Caco-2 (cell line): ENCODE measurements around the gene GIPR. TPM values are rescaled to one million over a fixed set of nuclear protein-coding genes. Genes with fewer than 3 reads are reported as not detected.

Experiments
- BruUV-seq: library from RNA; stranded (reverse); fragments of 400-500 nt; replicated peaks from 2 replicates; lab custom pipeline; 2021; lab: Mats Ljungman, UMichigan
- CTCF ChIA-PET: fragments of 300-600 bp; sonication (Branson Sonifier 250); formaldehyde crosslinking; loops from one replicate; lab custom pipeline; 2022; ENCODE audit warnings: antibody characterized with exemption; lab: Charles Lee
- POLR2A ChIA-PET: fragments of 300-600 bp; sonication (Branson Sonifier 250); formaldehyde crosslinking; loops from one replicate; lab custom pipeline; 2022; ENCODE audit warnings: antibody characterized with exemption; lab: Charles Lee
- DNase-seq, 2 experiments: peaks; one replicate each; pipeline versions ENCODE4 v3.0.0 to v3.0.0-alpha.2; 2020 to 2022
- H3K27me3 ChIP-seq: replicated peaks from 2 replicates; pipeline ENCODE4 v1.6.0; 2011; ENCODE audit warnings: low read length; ENCODE audit not compliant: control insufficient read depth, insufficient read depth
- H3K36me3 ChIP-seq: 2 replicates; pipeline ENCODE4 v1.5.1; 2011; ENCODE audit warnings: low read length; ENCODE audit not compliant: control insufficient read depth, insufficient read depth
- H3K4me1 ChIP-seq: fragments of 250-450 bp; sonication (Bioruptor Pico); 2 replicates; pipeline ENCODE4 v1.5.1; 2020; ENCODE audit warnings: mild to moderate bottlenecking
- H3K4me3 ChIP-seq: 2 replicates; pipeline ENCODE4 v1.5.1; 2011; ENCODE audit warnings: low read depth, mild to moderate bottlenecking, control low read depth, low read length
- H3K9me3 ChIP-seq: fragments of 250-450 bp; sonication (Bioruptor Pico); 2 replicates; pipeline ENCODE4 v1.5.1; 2020; ENCODE audit warnings: mild to moderate bottlenecking, moderate library complexity
- H3K27ac Mint-ChIP-seq: one replicate; pipeline ENCODE4 v1.8.0; 2022; ENCODE audit warnings: mixed read lengths; ENCODE audit not compliant: unreplicated experiment
- H3K27me3 Mint-ChIP-seq: one replicate; pipeline ENCODE4 v1.8.0; 2022; ENCODE audit warnings: mixed read lengths; ENCODE audit not compliant: insufficient read depth, unreplicated experiment
- H3K36me3 Mint-ChIP-seq: one replicate; pipeline ENCODE4 v1.8.0; 2022; ENCODE audit warnings: mild to moderate bottlenecking, mixed read lengths; ENCODE audit not compliant: insufficient read depth, unreplicated experiment
- H3K4me1 Mint-ChIP-seq: one replicate; pipeline ENCODE4 v1.8.0; 2022; ENCODE audit warnings: low read depth, mixed read lengths; ENCODE audit not compliant: unreplicated experiment
- H3K4me3 Mint-ChIP-seq: one replicate; pipeline ENCODE4 v1.8.0; 2022; ENCODE audit warnings: mild to moderate bottlenecking, moderate library complexity, mixed read lengths; ENCODE audit not compliant: unreplicated experiment
- H3K9me3 Mint-ChIP-seq: one replicate; pipeline ENCODE4 v1.8.0; 2022; ENCODE audit warnings: mixed read lengths; ENCODE audit not compliant: unreplicated experiment
- CTCF ChIP-seq, 2 experiments: fragments of 200-600 bp in 1 of 2; IDR thresholded peaks; 1 replicate in 1 of 2; 2 replicates in 1 of 2; pipeline versions ENCODE4 v1.5.1 to v1.8.0; 2011 to 2022; ENCODE audit warnings: antibody characterized with exemption in 1 of 2, control low read depth in 1 of 2, inconsistent platforms in 1 of 2, low read depth in 1 of 2, low read length in 1 of 2, mild to moderate bottlenecking in 1 of 2, moderate library complexity in 1 of 2; ENCODE audit not compliant: insufficient read depth in 1 of 2, severe bottlenecking in 1 of 2, unreplicated experiment in 1 of 2
- intact Hi-C: fragments of 100-400 bp; cut with micrococcal nuclease; formaldehyde crosslinking; loops from one replicate; pipeline ENCODE4 v1.10.0; 2022; ENCODE audit not compliant: unreplicated experiment
- total RNA-seq: library from RNA; stranded (reverse); gene quantifications from 2 replicates; pipeline ENCODE4 v1.2.3, GENCODE V29; 2022

GIPR gene
- total RNA-seq, 1 experiment from 2014 or later, result 2.6 TPM

GRCh38 chr19:45659096-45659729, 8.8 kb upstream of the GIPR start:
- no peaks in the 10 kb centered on the region for H3K9me3 ChIP-seq
- Mint-ChIP-seq H3K27ac (peak overlapping the region; percentile 2), H3K4me1 (peaks cover 20% of the 10 kb centered on the region), H3K4me3 (peak overlapping the region; percentile 27), H3K9me3 (no peaks in the 10 kb centered on the region), H3K36me3 (no peaks in the 10 kb centered on the region), H3K27me3 (no peaks in the 10 kb centered on the region)
- peaks cover 4% of the 10 kb centered on the region; the same call in 1 of the 2 replicates for H3K4me1 ChIP-seq
- intact Hi-C loops, result no loop called here
- H3K36me3 ChIP-seq, result no peaks in the 10 kb centered on the region
- TF ChIP-seq CTCF (IDR thresholded peaks at IDR 0.05; ENCODE audit: insufficient read depth in 1 of 2, low read depth in 1 of 2, low read length in 1 of 2, severe bottlenecking in 1 of 2, unreplicated experiment in 1 of 2), result no peak
- no peak for DNase-seq
- no TSS peak for BruUV-seq
- POLR2A ChIA-PET, result no interaction called here
- CTCF ChIA-PET, result no interaction called here
- H3K27me3 ChIP-seq, result no peaks in the 10 kb centered on the region
- no peak overlapping the region for H3K4me3 ChIP-seq

GRCh38 chr19:45660636-45661035, 7.4 kb upstream of the GIPR start:
- no peak overlapping the region for H3K27ac Mint-ChIP-seq
- peaks cover 4% of the 10 kb centered on the region; the same call in 1 of the 2 replicates for H3K4me1 ChIP-seq
- no peaks in the 10 kb centered on the region for H3K27me3 Mint-ChIP-seq
- no peaks in the 10 kb centered on the region for H3K9me3 Mint-ChIP-seq
- intact Hi-C loops, result no loop called here
- ChIA-PET POLR2A (interaction anchor here (0.8 kb wide), 1 partner anchor 32 kb away, joined by 4 read pairs; the partner anchor contains the start of gene QPCTL), CTCF (interaction anchor here (0.6 to 0.8 kb wide), 2 partner anchors 19 to 159 kb away, joined by 3 to 4 read pairs; no protein-coding TSS in a partner anchor)
- no TSS peak for BruUV-seq
- H3K9me3 ChIP-seq, result no peaks in the 10 kb centered on the region
- H3K27me3 ChIP-seq, result no peaks in the 10 kb centered on the region
- H3K36me3 ChIP-seq, result no peaks in the 10 kb centered on the region
- H3K36me3 Mint-ChIP-seq, result no peaks in the 10 kb centered on the region
- TF ChIP-seq CTCF (IDR thresholded peaks at IDR 0.05; ENCODE audit: insufficient read depth in 1 of 2, low read depth in 1 of 2, low read length in 1 of 2, severe bottlenecking in 1 of 2, unreplicated experiment in 1 of 2), result no peak
- peaks cover 20% of the 10 kb centered on the region for H3K4me1 Mint-ChIP-seq
- H3K4me3 Mint-ChIP-seq, result no peak overlapping the region
- no peak for DNase-seq
- H3K4me3 ChIP-seq, result no peak overlapping the region

- Histone ChIP-seq H3K27me3 (no peaks in the 10 kb centered on the region), H3K4me1 (no peaks in the 10 kb centered on the region), H3K4me3 (no peak overlapping the region), H3K36me3 (no peaks in the 10 kb centered on the region), H3K9me3 (no peaks in the 10 kb centered on the region)
- DNase-seq, result no peak
- ChIA-PET POLR2A (no interaction called here), CTCF (no interaction called here)
- BruUV-seq, result no TSS peak
- peaks cover 23% of the 10 kb centered on the region for H3K4me1 Mint-ChIP-seq
- no peak overlapping the region for H3K4me3 Mint-ChIP-seq
- intact Hi-C loops, result no loop called here
- H3K27me3 Mint-ChIP-seq, result no peaks in the 10 kb centered on the region
- no peak for TF ChIP-seq CTCF (IDR thresholded peaks at IDR 0.05; ENCODE audit: insufficient read depth in 1 of 2, low read depth in 1 of 2, low read length in 1 of 2, severe bottlenecking in 1 of 2, unreplicated experiment in 1 of 2)
- no peaks in the 10 kb centered on the region for H3K9me3 Mint-ChIP-seq
- no peaks in the 10 kb centered on the region for H3K36me3 Mint-ChIP-seq
- no peak overlapping the region for H3K27ac Mint-ChIP-seq
Measured at GRCh38 chr19:45663800-45664199, 4.2 kb upstream of the GIPR start.
